Measurements from ENCODE around the gene TCF15. TPM values are rescaled to one million over a fixed set of nuclear protein-coding genes. Genes with fewer than 3 reads are reported as not detected.

Gene TCF15
- total RNA-seq, 1 experiment from 2014 or later: 0.40 TPM

- Histone ChIP-seq H3K9me2 (replicated peaks; ENCODE audit: low read length) (no peaks in the 10 kb centered on the region), H3K9me3 (ENCODE audit: low read length) (no peaks in the 10 kb centered on the region), H2AFZ (ENCODE audit: low read length) (no peak overlapping the region), H3K4me2 (ENCODE audit: low read length) (no peak overlapping the region), H3K79me2 (ENCODE audit: low read length) (no peaks in the 10 kb centered on the region), H3K4me3 (ENCODE audit: low read length) (no peak overlapping the region), H3K27ac (ENCODE audit: low read length) (no peak overlapping the region), H3K36me3 (ENCODE audit: low read depth, low read length) (no peaks in the 10 kb centered on the region), H3F3A (ENCODE audit: low read length, unreplicated experiment) (no peaks in the 10 kb centered on the region), H3K9ac (ENCODE audit: low read length) (no peak overlapping the region), H3K27me3 (ENCODE audit: low read length) (no peaks in the 10 kb centered on the region), H3K4me1 (ENCODE audit: insufficient read depth, low read length) (no peaks in the 10 kb centered on the region), H4K20me1 (ENCODE audit: low read length) (no peaks in the 10 kb centered on the region)
- ATAC-seq (no peak), DNase-seq (no peak)
- ChIA-PET CTCF (interaction anchor here (1.2 to 1.8 kb wide), 2 partner anchors 83 to 177 kb away, joined by 7 to 10 read pairs; no protein-coding TSS in a partner anchor), POLR2A (ENCODE audit: unreplicated experiment) (no interaction called here)
- intact Hi-C loops (cut with micrococcal nuclease): no loop called here
- TF ChIP-seq CTCF (conservative IDR thresholded peaks at IDR 0.05; ENCODE audit: low read depth, low read length) (no peak), EZH2 (IDR thresholded peaks at IDR 0.05; ENCODE audit: low read length, unreplicated experiment) (no peak), EZH2phosphoT487 (IDR thresholded peaks at IDR 0.05; ENCODE audit: borderline replicate concordance, low read length) (no peak)
- BruUV-seq (replicated peaks): no TSS peak
Observed at GRCh38 chr20:562232-562897, 47.7 kb downstream of the TCF15 start.

GRCh38 chr20:561437-562231 lies 48.5 kb downstream of the TCF15 start:
- Histone ChIP-seq H3K36me3 (ENCODE audit: low read depth, low read length) (no peaks in the 10 kb centered on the region), H3K4me2 (ENCODE audit: low read length) (no peak overlapping the region), H3K9me3 (ENCODE audit: low read length) (no peaks in the 10 kb centered on the region), H4K20me1 (ENCODE audit: low read length) (no peaks in the 10 kb centered on the region), H3K9me2 (replicated peaks; ENCODE audit: low read length) (no peaks in the 10 kb centered on the region), H3K4me3 (ENCODE audit: low read length) (no peak overlapping the region), H3K79me2 (ENCODE audit: low read length) (no peaks in the 10 kb centered on the region), H2AFZ (ENCODE audit: low read length) (no peak overlapping the region), H3K9ac (ENCODE audit: low read length) (no peak overlapping the region), H3K27ac (ENCODE audit: low read length) (no peak overlapping the region), H3K4me1 (ENCODE audit: insufficient read depth, low read length) (no peaks in the 10 kb centered on the region), H3K27me3 (ENCODE audit: low read length) (no peaks in the 10 kb centered on the region), H3F3A (ENCODE audit: low read length, unreplicated experiment) (no peaks in the 10 kb centered on the region)
- ATAC-seq (peak; percentile 88), DNase-seq (peak; percentile 87)
- CTCF ChIA-PET: interaction anchor here (0.5 to 1.8 kb wide), 5 partner anchors 84 to 207 kb away, joined by 4 to 10 read pairs (median 8); partner anchors contain the start of gene SLC52A3
- POLR2A ChIA-PET (ENCODE audit: unreplicated experiment): no interaction called here
- BruUV-seq (replicated peaks): no TSS peak
- intact Hi-C loops (cut with micrococcal nuclease): loop anchor here (1.0 to 2.0 kb wide), 4 partner anchors 84 to 207 kb away; partner anchors contain the start of gene SLC52A3
- peak; percentile 97 for TF ChIP-seq CTCF (conservative IDR thresholded peaks at IDR 0.05; ENCODE audit: low read depth, low read length)
- no peak for TF ChIP-seq EZH2phosphoT487 (IDR thresholded peaks at IDR 0.05; ENCODE audit: borderline replicate concordance, low read length)
